Colon (tissue), 2 donors: ENCODE results near the gene EIF4E1B.

Source experiments
- FAIRE-seq: peaks from 2 replicates; lab custom pipeline; 2012; peaks lifted over from hg19 to GRCh38; lab: Jason Lieb, UNC
- donor health status: control.
- donor health status: control.

The EIF4E1B gene

DNA sequence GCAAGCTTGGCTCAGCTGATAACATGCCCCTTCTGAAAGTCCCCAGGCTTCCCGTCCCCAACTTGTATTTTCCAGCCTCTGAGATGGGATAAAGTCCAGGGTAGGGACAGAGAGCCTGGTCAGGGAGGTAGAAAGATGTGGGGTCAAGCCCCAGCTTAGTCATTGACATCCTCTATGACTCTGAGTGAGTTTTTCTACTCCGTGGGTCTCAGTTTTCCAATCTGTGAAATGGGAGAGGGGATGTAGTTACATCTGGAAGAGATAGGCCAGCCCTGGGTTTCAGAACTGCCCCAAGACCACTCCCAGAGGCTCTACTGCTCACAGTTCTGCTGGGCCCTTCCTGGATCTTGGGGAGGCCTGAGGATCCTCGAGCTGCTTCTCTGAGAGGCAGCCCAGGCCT, 23.6 kb upstream of the EIF4E1B start:
- FAIRE-seq, result no peak

DNA sequence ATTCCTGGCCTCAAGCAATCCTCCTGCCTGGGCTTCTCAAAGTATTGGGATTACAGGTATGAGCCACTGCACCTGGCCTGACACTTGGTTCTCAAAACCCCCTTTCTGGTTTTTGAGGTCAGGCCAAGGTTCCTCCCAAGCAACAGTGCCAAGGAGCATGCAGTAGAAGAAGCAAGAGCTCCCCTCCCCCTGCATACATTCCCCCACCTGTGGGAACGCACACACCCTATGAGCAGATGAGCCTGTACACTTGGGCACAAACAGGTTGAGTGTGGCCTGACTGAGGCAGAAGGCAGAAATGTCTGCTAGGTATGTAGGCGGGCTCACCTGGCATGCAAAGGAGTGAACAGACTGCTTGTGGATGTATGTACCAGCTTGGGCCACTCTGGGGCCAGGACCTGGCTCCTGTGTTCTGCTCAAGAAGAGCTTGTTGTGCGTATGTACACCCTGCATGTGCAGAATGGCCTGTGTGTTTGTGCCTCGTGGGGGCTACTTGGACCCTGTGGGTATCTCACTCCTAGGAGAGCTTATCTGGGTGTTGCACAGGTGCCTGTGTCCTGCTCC, 22.3 kb upstream of the EIF4E1B start:
- FAIRE-seq, result no peak

DNA sequence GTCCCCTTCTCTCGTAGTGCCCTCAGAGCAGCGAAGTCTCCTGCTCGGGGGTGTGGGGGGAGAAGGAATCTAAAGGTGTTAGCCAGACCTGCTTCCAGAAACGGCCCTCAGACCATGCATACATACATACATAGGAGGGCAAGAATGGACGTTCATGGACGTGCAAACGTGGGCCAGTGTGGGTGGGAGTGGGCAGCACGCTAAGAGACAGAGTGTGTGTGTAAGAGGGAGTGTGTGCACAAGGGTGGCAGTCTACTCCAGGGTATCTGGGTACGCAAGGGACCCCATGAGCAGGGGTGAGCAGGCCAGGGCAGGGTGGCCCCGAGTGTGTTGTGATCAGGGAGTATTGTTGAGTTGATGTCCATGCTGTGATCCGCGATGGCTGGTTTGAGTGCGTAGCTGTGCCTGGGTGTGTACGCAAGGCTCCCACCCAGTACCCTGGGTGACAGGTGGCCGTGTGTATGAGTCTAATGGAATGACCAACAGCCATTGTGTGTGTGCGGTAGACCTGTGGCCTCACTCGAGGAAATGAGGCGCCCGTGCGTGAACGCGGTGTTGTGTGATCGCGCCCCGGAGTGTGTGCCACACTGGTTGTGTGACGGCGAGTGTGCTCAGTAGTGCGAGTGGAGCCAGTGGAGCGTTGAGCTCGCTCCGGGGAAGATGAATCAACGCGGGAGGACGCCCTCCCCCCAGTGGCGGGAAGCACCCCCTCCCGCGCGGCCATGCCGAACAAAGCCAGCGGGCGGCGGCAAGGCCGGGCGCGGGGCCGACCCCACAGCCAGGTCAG, 21.3 kb upstream of the EIF4E1B start:
- FAIRE-seq, result no peak

DNA sequence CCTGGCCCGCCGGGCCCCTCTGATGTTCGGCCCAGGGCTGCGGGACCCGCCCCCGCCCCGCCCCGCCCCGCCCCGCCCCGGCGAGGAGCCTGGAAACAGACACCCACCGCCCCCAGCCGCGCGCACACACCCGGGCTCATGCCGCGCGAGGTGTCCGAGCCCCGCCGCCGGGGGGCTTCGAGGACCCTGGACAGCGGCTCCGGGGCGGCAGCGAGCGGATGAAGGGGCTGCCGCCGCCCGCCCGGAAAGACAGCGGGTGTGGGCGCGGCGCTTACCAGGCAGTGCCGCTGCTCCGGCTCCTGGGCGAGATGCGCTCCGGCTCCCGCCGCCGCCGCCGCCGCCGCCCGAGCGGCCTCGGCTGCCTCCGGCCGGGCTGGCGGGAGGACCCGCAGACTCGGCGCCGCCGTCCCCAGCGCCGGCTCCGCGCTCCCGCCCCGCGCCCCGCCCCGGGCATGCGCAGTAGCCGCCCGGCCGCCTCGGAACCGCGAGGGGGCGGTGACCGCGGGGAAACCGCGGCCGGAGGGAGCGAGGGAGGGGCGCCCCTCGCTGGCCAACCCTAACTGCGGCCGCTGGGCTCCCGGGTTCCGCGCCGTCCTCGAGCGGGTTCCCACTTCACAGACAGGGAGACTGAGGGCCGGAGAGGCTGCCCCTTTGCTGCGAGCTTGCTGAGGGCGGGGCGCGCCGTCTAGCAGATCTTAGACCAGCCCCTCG, 20.6 kb upstream of the EIF4E1B start, which contains the start of gene GPRIN1:
GPRIN1 (minus strand) TSS at position 433 of the 711 bp plus-strand sequence. CDS start 10,322 bp downstream, outside the sequence.
- FAIRE-seq, result no peak

DNA sequence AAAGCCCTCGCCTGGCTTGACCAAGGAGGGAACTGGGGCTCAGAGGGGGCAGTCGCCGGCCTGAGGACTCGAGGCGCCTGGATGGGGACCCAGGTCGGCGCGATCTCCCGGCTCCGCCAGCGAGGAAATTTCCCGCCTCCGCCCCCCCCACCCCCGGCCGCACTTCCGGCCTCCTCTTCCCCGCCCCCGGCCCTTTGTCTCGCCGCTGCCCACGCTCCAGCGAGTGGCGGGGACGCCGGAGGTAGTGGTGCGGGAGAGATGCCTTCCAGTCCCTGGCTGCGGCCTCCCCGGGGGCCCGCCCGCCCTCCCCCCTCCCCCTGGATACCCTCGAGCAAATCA, 20.1 kb upstream of the EIF4E1B start:
- no peak for FAIRE-seq

DNA sequence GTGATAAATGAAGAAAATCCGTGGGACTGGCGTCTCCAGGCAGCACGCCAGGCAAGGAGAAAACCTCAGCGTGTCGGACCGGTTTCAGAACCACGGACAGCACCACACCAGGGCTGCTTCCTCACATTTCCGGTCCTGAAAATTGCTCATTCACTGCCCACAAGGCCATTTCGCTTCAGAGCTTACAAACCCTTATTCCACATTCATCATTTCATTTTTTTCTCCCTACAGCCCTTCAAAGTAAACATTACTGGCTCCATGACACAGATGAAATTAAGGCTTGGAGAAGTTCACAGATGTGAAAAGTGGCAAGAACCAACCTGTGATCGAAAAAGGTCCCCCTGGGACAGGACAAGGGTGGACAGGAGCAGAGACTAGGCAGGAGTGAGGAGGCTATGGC, 19.0 kb upstream of the EIF4E1B start:
- no peak for FAIRE-seq

DNA sequence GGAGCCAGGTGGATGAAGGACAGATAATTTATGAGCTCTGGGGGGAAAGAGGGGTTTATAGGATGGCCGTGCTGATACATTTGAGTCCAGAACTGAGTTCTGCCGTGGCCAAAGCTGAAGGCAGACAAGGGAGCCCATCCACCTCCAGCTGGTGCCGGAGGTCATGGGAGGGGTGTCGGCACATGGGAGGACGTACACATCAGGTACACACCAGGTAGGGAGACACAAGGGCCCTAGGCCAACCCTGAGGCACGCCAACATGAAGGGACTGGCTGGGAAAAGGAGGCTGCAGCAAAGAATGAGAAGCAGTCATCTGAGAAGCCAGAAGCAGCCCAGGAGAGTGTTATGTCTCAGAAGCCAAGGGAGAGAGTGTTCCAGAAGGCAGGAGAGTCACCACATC, 18.5 kb upstream of the EIF4E1B start:
- FAIRE-seq, result no peak

DNA sequence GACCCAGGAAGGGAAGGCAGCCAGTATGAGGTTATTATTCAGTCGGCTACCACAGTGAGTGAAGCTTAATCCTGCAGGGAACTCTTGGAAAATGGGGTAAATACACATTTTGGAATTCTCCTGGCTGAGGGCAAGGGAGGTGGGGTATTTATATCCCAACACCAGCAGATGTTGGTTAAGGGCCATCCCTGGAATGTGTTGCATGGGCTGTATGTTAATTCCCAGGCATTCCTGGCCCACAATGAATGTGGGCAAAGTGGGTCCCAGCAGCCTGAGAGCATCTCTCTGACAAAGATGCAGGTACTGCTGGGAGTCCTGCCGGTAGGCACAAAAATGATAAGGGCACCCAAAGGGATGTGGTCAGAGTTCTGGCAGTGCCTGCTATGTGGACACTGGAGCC, 17.6 kb upstream of the EIF4E1B start:
- no peak for FAIRE-seq

DNA sequence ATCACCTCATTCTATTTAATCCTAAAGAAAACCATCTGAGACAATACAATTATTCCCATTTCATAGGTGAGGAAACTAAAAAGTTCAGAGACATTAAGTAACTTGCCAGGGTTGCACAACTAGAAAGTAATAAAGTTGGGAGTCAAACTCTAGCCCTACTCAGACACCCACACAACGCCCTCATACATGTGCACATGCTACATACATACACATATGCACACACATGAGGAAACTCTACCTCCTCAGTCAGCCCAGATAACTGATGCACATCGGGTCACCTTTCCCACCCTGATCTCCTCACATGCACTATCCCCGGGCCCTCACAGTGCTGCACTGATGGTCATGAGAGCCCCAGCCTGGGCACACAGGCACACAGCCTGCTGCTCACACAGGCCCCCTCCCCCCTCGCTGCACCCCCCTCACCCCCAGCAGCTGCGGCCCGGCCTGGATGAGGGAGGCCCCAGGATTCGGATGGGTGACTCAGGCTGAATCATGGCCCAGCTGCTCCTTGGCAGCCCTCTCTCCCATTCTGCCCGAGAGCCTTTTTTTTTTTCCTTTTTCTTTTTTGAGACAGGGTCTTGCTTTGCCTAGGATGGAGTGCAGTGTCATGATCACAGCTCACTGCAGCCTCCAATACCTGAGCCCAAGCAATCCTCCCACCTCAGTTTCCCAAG, 15.5 kb upstream of the EIF4E1B start:
- no peak for FAIRE-seq

DNA sequence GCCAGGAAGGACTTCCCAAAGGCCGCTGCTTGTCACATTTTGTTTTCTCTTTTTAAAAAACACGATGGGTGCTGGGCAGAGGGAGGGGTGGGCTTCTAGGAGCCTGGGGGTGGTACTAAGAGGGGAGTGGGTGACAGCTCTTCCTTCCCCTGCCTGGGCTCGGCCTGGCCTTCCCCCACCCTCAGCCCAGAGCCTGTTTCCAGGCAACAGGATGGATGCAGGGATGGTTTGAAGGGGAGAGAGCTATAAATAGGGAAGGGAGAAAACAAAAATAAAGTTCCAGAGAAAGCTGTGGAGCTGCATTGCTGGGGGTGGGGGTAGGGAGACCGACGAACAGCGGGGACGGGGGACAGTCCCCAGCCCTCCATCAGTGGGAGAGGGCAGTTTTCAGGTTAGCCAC, 14.0 kb upstream of the EIF4E1B start:
- FAIRE-seq, result no peak

DNA sequence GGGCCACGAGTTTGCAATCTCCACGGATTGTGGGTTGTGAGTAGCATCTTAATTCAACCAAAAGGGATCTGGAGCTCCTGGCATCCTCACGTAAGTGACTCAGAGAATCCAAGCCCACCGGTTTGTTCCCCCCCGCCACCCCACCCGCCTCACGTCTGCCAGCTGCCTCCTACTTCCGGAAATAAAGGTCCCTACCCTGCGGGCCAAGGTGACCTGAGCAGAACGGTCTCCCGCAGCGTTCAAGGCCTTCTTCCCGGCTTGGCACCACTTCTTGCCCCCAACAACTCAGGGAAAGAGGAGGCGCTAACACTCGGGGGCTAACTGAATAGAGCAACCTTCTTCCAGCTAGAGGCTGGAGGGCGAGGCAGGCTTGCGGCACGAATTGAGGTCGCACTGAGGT, 11.7 kb upstream of the EIF4E1B start:
- no peak for FAIRE-seq

DNA sequence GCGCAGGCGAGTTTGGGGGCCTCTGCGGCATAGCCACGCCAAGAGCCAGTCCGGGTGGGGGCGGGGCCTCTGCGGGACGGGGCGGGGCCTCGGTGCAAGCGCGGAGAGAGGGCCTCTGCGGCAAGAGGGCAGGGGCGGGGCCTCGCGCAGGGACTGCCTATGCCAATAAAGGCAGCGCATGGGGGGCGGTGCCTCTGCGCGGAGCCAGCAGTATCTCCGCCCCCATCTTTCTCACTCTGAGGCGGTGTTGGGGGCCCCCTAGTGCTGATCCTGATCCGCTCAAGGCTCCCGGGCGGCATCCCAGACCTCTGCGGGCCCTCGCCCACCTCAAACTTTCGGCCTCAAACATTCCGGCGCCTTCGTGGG, 11.3 kb upstream of the EIF4E1B start:
- FAIRE-seq, result no peak

DNA sequence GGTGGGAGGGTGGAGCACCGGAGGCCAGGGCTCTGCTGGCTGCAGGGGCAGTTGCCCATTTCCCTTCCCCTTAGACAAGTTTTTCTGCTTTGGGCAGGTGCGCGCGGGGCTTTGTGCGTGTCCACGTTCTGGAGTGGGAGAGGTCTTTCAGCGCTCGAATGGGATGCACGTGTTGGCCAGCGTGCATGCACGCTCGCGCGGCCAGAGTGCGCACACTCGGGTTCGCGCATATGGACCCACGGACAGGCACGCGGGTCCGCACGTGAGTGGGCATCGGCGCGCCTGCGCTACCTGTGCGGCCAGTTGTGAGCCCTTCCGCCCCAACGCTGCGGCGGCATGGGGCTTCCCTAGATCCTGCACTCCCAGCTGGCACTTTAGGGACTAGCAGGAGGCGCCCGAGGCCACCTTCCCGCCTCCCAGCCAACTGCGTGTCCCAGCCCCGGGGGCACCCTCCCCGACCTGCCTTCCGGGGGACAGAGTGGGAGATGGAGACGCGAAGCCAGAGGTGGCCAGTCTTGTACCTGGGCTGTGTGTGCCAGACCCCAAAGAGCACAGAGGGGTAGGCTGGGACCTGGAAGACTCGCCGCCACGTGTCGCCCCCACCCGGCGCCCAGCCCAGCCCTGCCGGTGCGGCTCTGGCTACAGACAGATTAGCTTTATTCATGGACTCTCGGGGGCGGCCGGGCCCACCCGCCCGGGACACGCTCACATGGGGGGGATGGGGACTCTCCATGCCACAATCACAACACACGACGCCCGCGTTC, 10.7 kb upstream of the EIF4E1B start:
- FAIRE-seq, result no peak

DNA sequence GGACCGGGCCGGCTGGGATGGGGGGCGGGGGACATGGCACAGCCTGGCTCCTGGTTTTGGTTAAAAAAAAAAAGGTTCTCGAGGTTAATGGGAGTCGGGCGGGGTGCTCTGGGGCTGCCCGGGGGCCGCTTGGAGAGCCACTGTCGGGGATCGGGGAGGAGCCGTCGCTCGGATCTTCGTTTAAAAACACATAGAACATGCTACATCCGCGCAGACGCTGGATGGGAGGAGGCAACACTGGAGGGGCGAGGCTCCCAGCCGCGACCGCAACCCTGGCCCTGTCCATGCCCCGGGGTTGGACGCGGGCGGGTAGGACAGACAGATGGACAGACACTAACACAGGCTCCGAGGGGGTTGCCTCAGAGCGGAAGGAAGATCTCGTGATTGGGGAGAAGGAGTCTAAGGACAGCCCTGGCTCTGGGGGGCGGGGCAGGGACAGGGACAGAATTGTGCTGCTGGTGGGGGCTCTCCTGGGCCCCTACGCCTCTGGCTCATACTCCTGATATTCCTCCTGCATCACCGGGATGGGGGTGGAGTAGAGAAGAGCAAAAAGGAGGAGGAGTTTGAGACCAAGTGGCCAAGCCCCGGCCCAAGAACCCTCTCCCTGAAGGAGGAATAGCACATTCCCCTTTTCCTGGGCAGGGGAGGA, 10.0 kb upstream of the EIF4E1B start:
- no peak for FAIRE-seq

DNA sequence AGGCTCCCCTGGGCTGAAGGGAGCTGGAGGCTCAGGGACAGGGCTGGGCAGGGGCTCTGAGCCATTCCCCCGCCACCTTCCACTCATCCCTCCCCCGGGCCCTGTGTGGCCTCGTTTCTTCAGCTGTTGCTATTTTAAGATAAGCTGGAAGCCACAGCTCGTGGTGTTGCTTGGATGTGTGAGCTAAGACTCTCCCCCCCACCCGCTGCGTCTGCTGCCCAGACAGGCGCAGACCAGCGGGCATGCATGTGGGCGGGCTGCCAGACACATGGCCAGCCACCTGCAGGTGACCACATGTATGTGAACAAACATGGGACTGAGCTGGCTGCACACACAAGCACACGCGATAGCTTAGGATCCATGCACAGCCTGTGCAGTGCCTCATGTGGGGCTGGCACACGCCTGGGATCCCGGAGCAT, 8.8 kb upstream of the EIF4E1B start:
- FAIRE-seq, result no peak

DNA sequence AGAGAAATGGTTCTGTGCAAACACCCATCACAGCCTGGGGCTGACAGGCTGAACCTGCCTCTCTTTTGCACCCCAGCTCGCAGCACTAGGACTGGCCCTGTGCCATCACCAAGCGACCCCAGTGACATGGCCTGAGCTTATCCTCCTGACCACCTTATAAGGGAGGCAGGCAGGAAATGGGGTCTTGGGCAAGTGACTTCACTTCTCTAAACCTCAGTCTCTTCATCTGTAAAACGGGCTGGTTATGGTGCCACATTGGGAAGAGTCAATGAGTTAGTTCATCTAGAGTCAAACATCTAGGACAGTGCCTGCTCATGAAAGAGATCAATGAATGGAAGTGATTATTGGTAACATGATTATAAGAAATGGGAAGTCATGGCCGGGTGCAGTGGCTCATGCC, 6.3 kb upstream of the EIF4E1B start:
- FAIRE-seq, result no peak

DNA sequence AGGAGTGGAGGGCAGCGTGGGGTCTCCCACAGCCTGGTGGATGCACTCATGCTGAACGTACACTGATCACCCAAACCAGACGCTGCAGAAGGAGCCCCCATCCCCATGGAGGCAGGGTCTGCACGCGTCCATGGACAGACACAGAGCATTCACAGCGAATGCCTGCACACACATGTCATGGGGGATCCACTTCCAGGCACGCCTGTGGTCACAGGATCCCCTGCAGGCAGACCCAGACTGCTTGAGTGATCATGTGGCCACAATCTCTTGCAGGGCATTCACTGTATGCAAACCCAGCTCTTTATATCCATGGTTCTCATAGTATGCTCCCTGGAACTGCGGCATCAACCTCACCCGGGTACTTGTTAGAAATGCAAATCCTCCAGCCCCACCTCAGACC, 5.5 kb upstream of the EIF4E1B start:
- FAIRE-seq, result no peak

DNA sequence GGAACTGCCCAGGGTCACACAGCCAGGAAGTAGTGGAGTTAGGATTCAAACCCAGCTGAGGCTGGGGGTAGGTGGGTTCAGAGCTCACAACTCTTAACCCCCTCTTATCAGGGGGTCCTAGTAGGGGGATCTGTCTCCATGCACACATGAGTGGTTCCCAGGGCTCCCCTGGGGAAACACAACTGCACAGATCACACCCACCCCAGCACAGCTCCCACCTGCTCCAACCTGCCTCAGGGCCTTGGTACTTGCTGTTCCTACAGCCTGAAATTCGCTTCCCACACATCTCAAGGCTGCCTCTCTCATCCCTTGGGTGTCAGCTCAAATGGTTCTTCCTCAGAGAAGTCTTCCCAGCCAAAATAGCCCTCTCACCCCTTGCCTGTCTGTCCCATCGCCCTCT, 5.0 kb upstream of the EIF4E1B start:
- no peak for FAIRE-seq

DNA sequence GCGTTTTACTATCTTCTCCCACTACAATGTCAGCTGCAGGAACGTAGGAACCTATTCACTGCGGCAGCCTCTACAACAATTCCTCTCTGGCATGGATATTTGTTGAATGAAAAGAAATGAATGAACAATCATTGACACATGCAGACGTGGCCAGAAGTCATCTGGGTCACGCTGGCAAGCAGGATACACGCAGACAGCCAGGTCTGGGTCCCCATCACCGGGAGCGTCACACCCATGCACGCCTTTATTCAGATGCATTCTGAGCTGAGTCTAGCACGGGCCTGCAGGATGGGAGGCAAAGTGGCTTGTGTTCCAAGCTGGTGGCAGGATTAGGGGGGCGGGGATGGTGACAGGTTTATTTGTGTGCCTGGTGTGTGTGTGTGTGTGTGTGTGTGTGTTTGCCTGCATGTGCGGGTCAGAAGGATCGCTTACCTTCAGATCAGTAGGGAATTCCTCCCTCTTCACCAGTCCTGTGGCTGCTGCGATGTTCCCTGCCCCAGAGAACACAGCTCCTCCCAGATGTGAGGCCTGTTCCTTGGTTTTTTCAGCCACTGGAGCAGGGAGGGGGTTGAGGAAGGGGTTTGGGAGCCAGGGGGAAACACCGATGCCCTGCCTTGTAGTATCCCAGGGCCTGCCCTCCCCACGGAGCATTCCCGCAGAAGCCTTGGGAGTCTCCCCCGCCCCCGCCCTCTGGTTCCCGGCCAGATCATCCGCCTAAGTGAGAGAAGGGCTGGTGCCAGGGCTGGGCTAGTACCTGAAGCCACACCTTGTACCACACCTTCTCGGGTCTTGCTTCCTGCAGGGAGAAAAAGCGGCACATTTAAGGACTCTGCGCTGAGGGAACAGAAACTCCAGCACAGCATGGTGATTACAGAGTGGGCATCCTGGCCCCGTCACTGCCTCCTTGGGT, 4.3 kb upstream of the EIF4E1B start:
- FAIRE-seq, result no peak

DNA sequence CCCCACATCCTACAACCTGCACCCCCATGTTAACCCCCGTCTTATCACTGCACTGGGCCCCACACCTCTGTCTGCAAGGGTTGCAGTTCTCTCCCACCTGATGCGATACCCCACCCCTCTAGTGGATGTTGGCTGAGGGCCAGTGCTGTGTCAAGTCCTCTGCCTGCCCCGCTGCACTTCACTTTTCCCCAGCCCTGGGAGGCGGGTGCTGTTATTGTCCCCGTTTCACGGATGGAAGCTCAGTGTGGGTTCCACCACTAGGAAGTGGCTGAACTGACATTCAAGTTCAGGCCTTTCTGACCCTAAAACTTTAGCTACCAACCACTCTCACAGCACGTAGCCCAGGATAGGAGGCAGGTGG, 3.6 kb upstream of the EIF4E1B start:
- no peak for FAIRE-seq

DNA sequence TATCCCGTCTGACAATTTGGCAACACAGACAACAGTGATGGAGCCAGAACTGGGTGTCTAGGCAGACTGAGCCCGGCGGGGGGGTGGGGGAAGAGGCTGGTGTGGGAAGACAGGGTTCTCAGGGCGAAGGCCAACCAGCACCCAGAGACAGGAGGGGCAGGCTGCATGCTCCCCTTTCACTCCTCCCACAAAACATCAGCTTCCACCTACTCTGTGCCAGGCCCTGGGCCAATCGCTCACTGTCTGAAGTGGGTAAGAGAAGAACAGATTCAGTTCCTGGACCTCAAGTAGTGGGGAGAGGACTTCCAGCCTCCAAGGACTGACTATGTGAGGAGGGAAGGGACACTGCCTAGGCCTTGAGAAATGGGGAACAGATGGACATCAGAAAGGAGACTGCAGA, 2.9 kb upstream of the EIF4E1B start:
- no peak for FAIRE-seq
